ENCODE measurements around the gene C12orf60.

Gene C12orf60

DNA sequence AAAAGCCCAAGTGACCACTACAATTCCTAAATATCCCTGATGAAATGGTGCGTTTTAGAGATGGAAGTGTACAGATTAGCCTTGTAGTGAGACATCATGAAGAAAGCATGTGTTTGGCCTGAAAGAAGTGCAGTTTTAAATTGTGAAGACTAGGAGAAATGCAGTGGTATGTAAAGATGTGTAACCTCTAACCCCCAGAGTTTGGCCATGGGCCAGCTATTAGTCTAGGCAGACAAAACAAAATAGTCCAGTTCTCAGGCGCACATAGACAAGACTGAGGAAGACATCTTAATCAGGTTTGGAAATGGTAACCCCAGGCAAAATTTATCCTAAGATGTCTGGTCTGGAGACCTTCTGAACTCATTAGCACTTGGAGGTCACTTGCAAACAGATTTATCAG lies 23.6 kb upstream of the C12orf60 start:
- DNase-seq (ENCODE audit: insufficient read length, low spot score) (no peak), FAIRE-seq (no peak)
- TF ChIP-seq, protein P1, sequence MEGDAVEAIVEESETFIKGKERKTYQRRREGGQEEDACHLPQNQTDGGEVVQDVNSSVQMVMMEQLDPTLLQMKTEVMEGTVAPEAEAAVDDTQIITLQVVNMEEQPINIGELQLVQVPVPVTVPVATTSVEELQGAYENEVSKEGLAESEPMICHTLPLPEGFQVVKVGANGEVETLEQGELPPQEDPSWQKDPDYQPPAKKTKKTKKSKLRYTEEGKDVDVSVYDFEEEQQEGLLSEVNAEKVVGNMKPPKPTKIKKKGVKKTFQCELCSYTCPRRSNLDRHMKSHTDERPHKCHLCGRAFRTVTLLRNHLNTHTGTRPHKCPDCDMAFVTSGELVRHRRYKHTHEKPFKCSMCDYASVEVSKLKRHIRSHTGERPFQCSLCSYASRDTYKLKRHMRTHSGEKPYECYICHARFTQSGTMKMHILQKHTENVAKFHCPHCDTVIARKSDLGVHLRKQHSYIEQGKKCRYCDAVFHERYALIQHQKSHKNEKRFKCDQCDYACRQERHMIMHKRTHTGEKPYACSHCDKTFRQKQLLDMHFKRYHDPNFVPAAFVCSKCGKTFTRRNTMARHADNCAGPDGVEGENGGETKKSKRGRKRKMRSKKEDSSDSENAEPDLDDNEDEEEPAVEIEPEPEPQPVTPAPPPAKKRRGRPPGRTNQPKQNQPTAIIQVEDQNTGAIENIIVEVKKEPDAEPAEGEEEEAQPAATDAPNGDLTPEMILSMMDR (IDR thresholded peaks at IDR 0.05; ENCODE audit: insufficient read depth, missing control alignments): no peak

DNA sequence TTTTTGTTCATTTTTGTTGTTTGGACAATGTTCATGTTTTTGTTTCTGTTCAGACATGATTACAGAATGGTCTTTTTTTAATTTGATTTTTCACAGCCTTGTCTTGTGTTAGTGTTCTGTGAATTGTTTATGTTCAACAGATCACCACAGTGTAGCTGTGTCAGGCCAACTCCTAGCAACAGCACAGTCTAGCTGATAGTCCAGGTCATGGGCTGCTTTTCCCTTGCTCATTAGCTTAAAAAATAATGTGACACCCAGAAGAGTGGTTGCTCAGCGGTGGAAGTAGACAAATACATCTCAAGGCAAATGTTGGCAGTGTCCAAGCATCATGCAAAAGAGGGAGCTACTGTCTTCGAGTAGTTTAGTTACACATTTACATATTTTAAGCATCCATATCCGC lies 22.6 kb upstream of the C12orf60 start:
- no peak for DNase-seq (ENCODE audit: insufficient read length, low spot score)
- FAIRE-seq: no peak
- TF ChIP-seq, protein P1 (IDR thresholded peaks at IDR 0.05; ENCODE audit: insufficient read depth, missing control alignments): no peak

DNA sequence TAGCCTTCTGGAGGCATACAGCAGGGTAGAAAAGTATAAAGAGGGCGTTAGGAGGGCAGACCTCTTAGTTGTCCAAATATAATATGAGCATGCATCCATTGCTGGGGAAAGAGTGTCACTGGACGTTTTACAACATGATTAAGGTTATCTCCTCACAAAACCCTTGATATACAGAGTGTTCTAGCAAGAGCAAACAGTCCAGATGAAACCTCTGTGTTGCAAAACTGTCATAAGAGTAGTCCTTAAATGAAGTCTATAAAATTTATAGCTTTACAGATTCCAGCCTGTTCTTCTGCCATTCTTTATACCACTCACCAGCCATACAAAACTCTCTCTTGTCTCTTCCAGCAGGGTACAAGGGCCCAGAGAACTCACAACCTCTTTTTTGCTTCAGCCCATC lies 21.9 kb upstream of the C12orf60 start:
- TF ChIP-seq, protein P1 (IDR thresholded peaks at IDR 0.05; ENCODE audit: insufficient read depth, missing control alignments): no peak
- DNase-seq (ENCODE audit: insufficient read length, low spot score) (no peak), FAIRE-seq (no peak)

DNA sequence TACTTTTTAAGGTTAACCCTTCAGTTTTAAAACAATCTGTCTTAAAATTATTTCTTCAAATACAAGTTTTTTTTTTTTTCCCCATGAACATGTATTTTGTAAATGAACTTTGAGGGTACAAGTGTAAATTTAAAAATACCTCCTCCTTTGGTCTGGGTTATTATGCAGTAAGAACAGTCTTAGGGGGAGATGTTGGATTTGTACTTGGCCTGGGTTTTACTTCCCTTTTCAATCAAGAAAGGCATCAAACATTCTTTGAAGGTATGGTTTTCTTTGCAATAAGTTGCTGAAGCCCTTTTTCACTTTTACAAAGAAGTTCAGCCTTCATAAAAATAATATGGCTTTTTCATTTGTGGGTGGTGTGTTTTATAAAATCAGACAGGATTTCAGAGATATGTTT lies 20.7 kb upstream of the C12orf60 start:
- DNase-seq (ENCODE audit: insufficient read length, low spot score): no peak
- TF ChIP-seq, protein P1 (IDR thresholded peaks at IDR 0.05; ENCODE audit: insufficient read depth, missing control alignments): no peak
- FAIRE-seq: no peak

DNA sequence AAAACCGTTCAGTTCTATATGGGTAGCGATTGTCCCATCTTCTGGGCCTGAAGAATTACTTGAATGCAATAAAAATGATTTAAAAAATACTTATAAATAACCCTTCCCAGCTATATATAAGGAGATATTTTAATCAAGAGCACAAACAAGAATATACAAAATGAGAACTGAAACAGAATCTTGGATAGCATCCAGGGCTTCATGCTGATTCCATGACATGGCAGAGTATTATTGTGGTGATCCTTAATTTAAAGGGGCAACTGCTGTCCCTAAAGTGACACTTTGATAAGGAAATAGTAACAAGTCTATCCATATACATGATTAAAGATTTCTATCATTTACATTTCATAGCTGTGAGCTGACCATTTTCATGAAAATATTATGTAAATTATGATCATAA lies 19.0 kb upstream of the C12orf60 start:
- FAIRE-seq (no peak), DNase-seq (ENCODE audit: insufficient read length, low spot score) (no peak)
- TF ChIP-seq, protein P1 (IDR thresholded peaks at IDR 0.05; ENCODE audit: insufficient read depth, missing control alignments): no peak

DNA sequence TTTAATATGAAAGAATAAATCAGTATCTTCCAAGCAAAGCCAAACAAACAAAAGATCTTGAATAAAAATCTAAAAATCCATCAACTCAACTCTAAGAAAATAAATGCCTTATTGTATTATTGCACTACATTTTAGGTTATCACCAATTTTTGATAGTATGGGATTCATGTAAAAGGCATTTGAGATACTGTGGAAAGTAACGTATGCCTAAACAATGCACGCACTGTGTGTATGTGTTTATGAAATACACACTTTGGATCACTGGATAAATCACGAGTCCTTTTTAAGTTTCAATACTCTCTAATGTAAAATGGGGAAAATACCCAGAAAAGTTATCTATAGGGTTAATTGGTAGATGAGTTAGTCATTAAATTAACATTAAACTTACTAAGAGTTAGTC lies 17.9 kb upstream of the C12orf60 start:
- FAIRE-seq (no peak), DNase-seq (ENCODE audit: insufficient read length, low spot score) (no peak)
- TF ChIP-seq, protein P1 (IDR thresholded peaks at IDR 0.05; ENCODE audit: insufficient read depth, missing control alignments): no peak

DNA sequence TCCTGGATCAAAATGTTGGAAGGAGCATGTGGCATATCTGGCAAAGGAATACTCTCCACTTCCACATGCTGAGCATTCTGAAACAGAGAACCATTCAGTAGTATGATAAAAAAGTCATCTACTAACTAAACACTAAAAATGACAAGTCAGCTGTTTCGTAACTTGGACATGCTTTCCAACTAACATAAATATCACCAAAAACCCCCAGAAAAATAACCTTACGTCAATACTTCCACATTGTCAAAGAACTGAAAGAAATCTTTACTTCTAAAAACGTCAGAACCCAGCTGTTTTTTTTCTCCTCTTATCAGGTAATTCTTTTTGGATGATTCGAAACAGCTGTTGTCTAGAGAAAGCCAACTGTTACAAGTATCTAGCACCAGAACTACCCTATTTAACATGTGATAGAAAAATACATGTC lies 8.4 kb upstream of the C12orf60 start:
- TF ChIP-seq, protein P1 (IDR thresholded peaks at IDR 0.05; ENCODE audit: insufficient read depth, missing control alignments): no peak

More for the DNA sequence above, 8.4 kb upstream of the C12orf60 start:
- no peak for FAIRE-seq
- DNase-seq (ENCODE audit: insufficient read length, low spot score): no peak

Measured in D721Med (cell line).